ENCODE measurements around the gene KBTBD2. TPM values are rescaled to one million over a fixed set of nuclear protein-coding genes. Genes with fewer than 3 reads are reported as not detected.

KBTBD2 gene
- total and polyA plus RNA-seq, 2 experiments from 2014 or later, result 11.6 to 34.9 TPM

DNA sequence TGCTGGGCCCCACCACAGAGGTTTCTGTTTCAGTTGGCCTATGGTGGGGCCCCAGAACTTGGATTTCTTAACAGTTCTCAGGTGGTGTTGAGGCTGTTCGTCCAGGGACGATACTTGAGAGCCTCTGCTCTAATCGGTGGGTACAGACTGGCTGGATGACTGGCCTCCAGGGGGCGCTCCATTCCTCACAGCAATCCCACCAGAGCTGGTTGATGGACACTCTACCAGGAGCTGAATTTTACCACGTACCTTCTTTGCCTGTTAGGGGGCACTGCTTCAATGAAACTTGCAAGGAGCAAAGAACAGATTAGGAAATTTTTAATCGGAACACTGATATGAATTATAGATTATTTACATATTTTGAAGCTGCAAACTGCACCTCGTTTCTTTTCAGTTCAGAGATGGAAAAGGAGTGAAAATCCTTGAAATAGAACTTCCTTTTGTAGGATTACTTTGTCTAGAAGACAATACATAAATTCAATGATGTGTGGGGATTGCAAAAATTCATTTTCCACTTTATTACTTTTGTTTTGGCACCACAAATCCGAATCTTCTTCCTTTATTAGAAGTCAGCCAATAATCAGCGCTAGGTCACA is 44.8 kb downstream of the KBTBD2 start:
- H3K4me3 Mint-ChIP-seq, result no peak overlapping the region
- peaks cover 14% of the 10 kb centered on the region; the same call in 1 of the 2 replicates for H3K4me1 ChIP-seq (ENCODE audit: insufficient read depth)
- H3K4me3 ChIP-seq, result no peak overlapping the region
- no peak overlapping the region for H2AFZ ChIP-seq
- H3K27me3 ChIP-seq (ENCODE audit: insufficient read depth), result no peaks in the 10 kb centered on the region
- H3K9me3 Mint-ChIP-seq, result peaks cover 17% of the 10 kb centered on the region
- H3K79me2 ChIP-seq (replicated peaks; ENCODE audit: insufficient read depth), result no peaks in the 10 kb centered on the region
- no peaks in the 10 kb centered on the region for H3K9me2 ChIP-seq (ENCODE audit: insufficient read depth)
- peaks cover 17% of the 10 kb centered on the region for H3K36me3 Mint-ChIP-seq (ENCODE audit: low read depth)
- no peaks in the 10 kb centered on the region for H3K36me3 ChIP-seq (ENCODE audit: insufficient read depth)
- ATAC-seq (peak; percentile 100), DNase-seq (ENCODE audit: low spot score) (peak; percentile 95)
- H3K27ac Mint-ChIP-seq, result no peak overlapping the region
- H3K4me1 Mint-ChIP-seq, result peaks cover 32% of the 10 kb centered on the region
- no peak overlapping the region for H3K27ac ChIP-seq (ENCODE audit: low read depth)
- no peaks in the 10 kb centered on the region for H3K27me3 Mint-ChIP-seq (ENCODE audit: insufficient read depth, low read depth, poor library complexity)
- no peaks in the 10 kb centered on the region for H4K20me1 ChIP-seq (replicated peaks; ENCODE audit: insufficient read depth)
- H3F3A ChIP-seq (replicated peaks; ENCODE audit: low read depth), result no peaks in the 10 kb centered on the region
- H3K4me2 ChIP-seq, result no peak overlapping the region
- TF ChIP-seq STAT1 (IDR thresholded peaks at IDR 0.05; ENCODE audit: unreplicated experiment), result no peak
- TF ChIP-seq, protein P1, sequence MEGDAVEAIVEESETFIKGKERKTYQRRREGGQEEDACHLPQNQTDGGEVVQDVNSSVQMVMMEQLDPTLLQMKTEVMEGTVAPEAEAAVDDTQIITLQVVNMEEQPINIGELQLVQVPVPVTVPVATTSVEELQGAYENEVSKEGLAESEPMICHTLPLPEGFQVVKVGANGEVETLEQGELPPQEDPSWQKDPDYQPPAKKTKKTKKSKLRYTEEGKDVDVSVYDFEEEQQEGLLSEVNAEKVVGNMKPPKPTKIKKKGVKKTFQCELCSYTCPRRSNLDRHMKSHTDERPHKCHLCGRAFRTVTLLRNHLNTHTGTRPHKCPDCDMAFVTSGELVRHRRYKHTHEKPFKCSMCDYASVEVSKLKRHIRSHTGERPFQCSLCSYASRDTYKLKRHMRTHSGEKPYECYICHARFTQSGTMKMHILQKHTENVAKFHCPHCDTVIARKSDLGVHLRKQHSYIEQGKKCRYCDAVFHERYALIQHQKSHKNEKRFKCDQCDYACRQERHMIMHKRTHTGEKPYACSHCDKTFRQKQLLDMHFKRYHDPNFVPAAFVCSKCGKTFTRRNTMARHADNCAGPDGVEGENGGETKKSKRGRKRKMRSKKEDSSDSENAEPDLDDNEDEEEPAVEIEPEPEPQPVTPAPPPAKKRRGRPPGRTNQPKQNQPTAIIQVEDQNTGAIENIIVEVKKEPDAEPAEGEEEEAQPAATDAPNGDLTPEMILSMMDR (conservative IDR thresholded peaks at IDR 0.05; ENCODE audit: low read depth in 2 of 2), result peak; percentile 92
- TF ChIP-seq EZH2phosphoT487 (IDR thresholded peaks at IDR 0.05; ENCODE audit: unreplicated experiment), result no peak
- TF ChIP-seq ZNF462 (CRISPR knock-in tag; IDR thresholded peaks at IDR 0.05), result 0 out of 2 replicates have a peak, but pooled peaks have one; percentile 34
